ENCODE results near the gene GRXCR2.
"Not testable (repeated sequence)": the region's sequence is repeated elsewhere in the genome, so short reads cannot be mapped to it uniquely, and the experiment has no call there.

GRXCR2 gene

GRCh38 chr5:145889611-145890010 is 16.8 kb upstream of the GRXCR2 start:
- H3K4me3 ChIP-seq (ENCODE audit: low read length) = no peak overlapping the region
- DNase-seq (ENCODE audit: low read depth) = no peak
- TF ChIP-seq CTCF (IDR thresholded peaks at IDR 0.05; ENCODE audit: insufficient read depth, low read depth, low read length, missing control alignments) = no peak

- H3K4me3 ChIP-seq (ENCODE audit: low read length) = no peak overlapping the region
- peak; percentile 72 for DNase-seq (ENCODE audit: low read depth)
- peak; percentile 97 for TF ChIP-seq CTCF (IDR thresholded peaks at IDR 0.05; ENCODE audit: insufficient read depth, low read depth, low read length, missing control alignments)
Measured at GRCh38 chr5:145887976-145888574, 15.3 kb upstream of the GRXCR2 start.

- no peak for TF ChIP-seq CTCF (IDR thresholded peaks at IDR 0.05; ENCODE audit: insufficient read depth, low read depth, low read length, missing control alignments)
- H3K4me3 ChIP-seq (ENCODE audit: low read length) = no peak overlapping the region
- DNase-seq (ENCODE audit: low read depth) = no peak
Measured at GRCh38 chr5:145887217-145887616, 14.4 kb upstream of the GRXCR2 start.

- TF ChIP-seq CTCF (IDR thresholded peaks at IDR 0.05; ENCODE audit: insufficient read depth, low read depth, low read length, missing control alignments) = no peak
- DNase-seq (ENCODE audit: low read depth) = no peak
- no peak overlapping the region for H3K4me3 ChIP-seq (ENCODE audit: low read length)
Measured at GRCh38 chr5:145874765-145875164, 2.0 kb upstream of the GRXCR2 start.

- H3K4me3 ChIP-seq (ENCODE audit: low read length) = no peak overlapping the region
- TF ChIP-seq CTCF (IDR thresholded peaks at IDR 0.05; ENCODE audit: insufficient read depth, low read depth, low read length, missing control alignments) = no peak
- DNase-seq (ENCODE audit: low read depth) = no peak
Measured at GRCh38 chr5:145872486-145872885, 328 bp downstream of the GRXCR2 start.

- no peak for DNase-seq (ENCODE audit: low read depth)
- no peak overlapping the region for H3K4me3 ChIP-seq (ENCODE audit: low read length)
- TF ChIP-seq CTCF (IDR thresholded peaks at IDR 0.05; ENCODE audit: insufficient read depth, low read depth, low read length, missing control alignments) = no peak
Measured at GRCh38 chr5:145869753-145870152, 3.1 kb downstream of the GRXCR2 start.

GRCh38 chr5:145867806-145868205 is 5.0 kb downstream of the GRXCR2 start:
- no peak overlapping the region for H3K4me3 ChIP-seq (ENCODE audit: low read length)
- TF ChIP-seq CTCF (IDR thresholded peaks at IDR 0.05; ENCODE audit: insufficient read depth, low read depth, low read length, missing control alignments) = no peak
- DNase-seq (ENCODE audit: low read depth) = no peak

- not testable (repeated sequence) for DNase-seq (ENCODE audit: low read depth)
Measured at GRCh38 chr5:145864432-145864831, 8.4 kb downstream of the GRXCR2 start.

More at GRCh38 chr5:145864432-145864831, 8.4 kb downstream of the GRXCR2 start:
- not testable (repeated sequence) for H3K4me3 ChIP-seq (ENCODE audit: low read length)
